NCI-H524 (cell line): Measurements from ENCODE around the gene APBA3.

Experiments used
- DNase-seq, 2 experiments: peaks; one replicate each; lab custom pipeline; 2025; lab: John Stamatoyannopoulos, UW

Gene APBA3

GRCh38 chr19:3748965-3749364 lies 12.5 kb downstream of the APBA3 start:
- no peak for DNase-seq

- peak in 1 of 2 experiments; percentile 68 for DNase-seq
Observed at GRCh38 chr19:3746371-3747056, 15.0 kb downstream of the APBA3 start.

GRCh38 chr19:3745363-3746045 lies 16.0 kb downstream of the APBA3 start:
- no peak for DNase-seq

GRCh38 chr19:3743486-3743885 lies 18.0 kb downstream of the APBA3 start:
- DNase-seq = no peak

GRCh38 chr19:3740431-3740830 lies 21.1 kb downstream of the APBA3 start:
- no peak for DNase-seq

GRCh38 chr19:3738477-3739220 lies 22.8 kb downstream of the APBA3 start:
- no peak for DNase-seq

GRCh38 chr19:3737487-3738205 lies 23.8 kb downstream of the APBA3 start:
- DNase-seq = no peak

- no peak for DNase-seq
Observed at GRCh38 chr19:3736106-3736724, 25.3 kb downstream of the APBA3 start.

- DNase-seq = no peak
Observed at GRCh38 chr19:3734310-3734600, 27.2 kb downstream of the APBA3 start.

GRCh38 chr19:3733549-3734309 lies 27.8 kb downstream of the APBA3 start:
- no peak for DNase-seq

- no peak for DNase-seq
Observed at GRCh38 chr19:3732108-3732507, 29.4 kb downstream of the APBA3 start.

- no peak for DNase-seq
Observed at GRCh38 chr19:3730457-3730958, 31.0 kb downstream of the APBA3 start.

GRCh38 chr19:3725640-3726310 lies 35.7 kb downstream of the APBA3 start:
- DNase-seq = peak; percentile 48 to 72

GRCh38 chr19:3725121-3725520 lies 36.4 kb downstream of the APBA3 start:
- DNase-seq = no peak

GRCh38 chr19:3723883-3724282 lies 37.6 kb downstream of the APBA3 start:
- peak; percentile 96 to 99 for DNase-seq

GRCh38 chr19:3723110-3723488 lies 38.4 kb downstream of the APBA3 start:
- DNase-seq = no peak

- DNase-seq = no peak
Observed at GRCh38 chr19:3722443-3723109, 38.9 kb downstream of the APBA3 start.

GRCh38 chr19:3721887-3722442 lies 39.5 kb downstream of the APBA3 start:
- DNase-seq = no peak

- DNase-seq = peak; percentile 83 to 91
Observed at GRCh38 chr19:3721131-3721886, 40.2 kb downstream of the APBA3 start.
